Progenitor cell of endocrine pancreas (in vitro differentiated cells): ENCODE measurements around the gene ARL6IP6. TPM values are rescaled to one million over a fixed set of nuclear protein-coding genes. Genes with fewer than 3 reads are reported as not detected.

ENCODE experiments used
- DNase-seq: peaks from one replicate; pipeline ENCODE4 v3.0.0; 2021; ENCODE audit warnings: low spot score; ENCODE audit not compliant: unreplicated experiment
- H3K27ac Mint-ChIP-seq: 2 replicates; pipeline ENCODE4 v1.8.0; 2021; ENCODE audit warnings: mild to moderate bottlenecking, moderate library complexity, mixed read lengths
- H3K27me3 Mint-ChIP-seq: 2 replicates; pipeline ENCODE4 v1.8.0; 2021; ENCODE audit warnings: mixed read lengths
- H3K36me3 Mint-ChIP-seq: 2 replicates; pipeline ENCODE4 v1.8.0; 2022; ENCODE audit warnings: mixed read lengths; ENCODE audit not compliant: insufficient read depth
- H3K4me1 Mint-ChIP-seq: 2 replicates; pipeline ENCODE4 v1.8.0; 2021; ENCODE audit warnings: low read depth, mixed read lengths
- H3K4me3 Mint-ChIP-seq: 2 replicates; pipeline ENCODE4 v1.8.0; 2021; ENCODE audit warnings: low read depth, mild to moderate bottlenecking, moderate library complexity, mixed read lengths
- H3K9me3 Mint-ChIP-seq: 2 replicates; pipeline ENCODE4 v1.8.0; 2021; ENCODE audit warnings: low read depth, mixed read lengths
- CTCF ChIP-seq: fragments of 200-600 bp; sonication (generic); IDR thresholded peaks from one replicate; pipeline ENCODE4 v1.5.0; 2021; ENCODE audit warnings: antibody characterized with exemption, mild to moderate bottlenecking; ENCODE audit not compliant: unreplicated experiment
- total RNA-seq: library from RNA; stranded (reverse); gene quantifications from 2 replicates; pipeline ENCODE4 v1.2.1, GENCODE V29; 2021

Gene ARL6IP6
- total RNA-seq, 1 donor from 2014 or later = 34.6 TPM

GRCh38 chr2:152683400-152683799, 35.0 kb upstream of the ARL6IP6 start:
- Mint-ChIP-seq H3K27ac (no peak overlapping the region), H3K36me3 (peaks cover 28% of the 10 kb centered on the region)

GRCh38 chr2:152686321-152686720, 32.1 kb upstream of the ARL6IP6 start:
- Mint-ChIP-seq H3K27me3 (no peaks in the 10 kb centered on the region), H3K4me3 (no peak overlapping the region), H3K9me3 (no peaks in the 10 kb centered on the region), H3K4me1 (no peaks in the 10 kb centered on the region), H3K27ac (no peak overlapping the region), H3K36me3 (peaks cover 21% of the 10 kb centered on the region)
- TF ChIP-seq CTCF = no peak
- DNase-seq = no peak

More at GRCh38 chr2:152683400-152683799, 35.0 kb upstream of the ARL6IP6 start:
- Mint-ChIP-seq H3K4me3 (no peak overlapping the region), H3K9me3 (no peaks in the 10 kb centered on the region), H3K4me1 (no peaks in the 10 kb centered on the region), H3K27me3 (no peaks in the 10 kb centered on the region)
- no peak for DNase-seq
- TF ChIP-seq CTCF = no peak

- Mint-ChIP-seq H3K9me3 (no peaks in the 10 kb centered on the region), H3K4me3 (no peak overlapping the region), H3K27ac (no peak overlapping the region), H3K36me3 (peaks cover 4% of the 10 kb centered on the region), H3K4me1 (peaks cover 1% of the 10 kb centered on the region), H3K27me3 (no peaks in the 10 kb centered on the region)
- DNase-seq = no peak
- no peak for TF ChIP-seq CTCF
Measured at GRCh38 chr2:152693033-152693432, 25.4 kb upstream of the ARL6IP6 start.

- Mint-ChIP-seq H3K36me3 (peaks cover 4% of the 10 kb centered on the region), H3K4me1 (peaks cover 1% of the 10 kb centered on the region), H3K4me3 (no peak overlapping the region), H3K27me3 (no peaks in the 10 kb centered on the region), H3K27ac (no peak overlapping the region), H3K9me3 (no peaks in the 10 kb centered on the region)
- no peak for TF ChIP-seq CTCF
- no peak for DNase-seq
Measured at GRCh38 chr2:152694161-152694661, 24.2 kb upstream of the ARL6IP6 start.

- H3K27ac Mint-ChIP-seq = no peak overlapping the region
Measured at GRCh38 chr2:152695763-152696162, 22.7 kb upstream of the ARL6IP6 start.

More at GRCh38 chr2:152695763-152696162, 22.7 kb upstream of the ARL6IP6 start:
- H3K4me3 Mint-ChIP-seq = no peak overlapping the region
- DNase-seq = no peak
- H3K4me1 Mint-ChIP-seq = peaks cover 3% of the 10 kb centered on the region
- no peaks in the 10 kb centered on the region for H3K27me3 Mint-ChIP-seq
- H3K36me3 Mint-ChIP-seq = peaks cover 11% of the 10 kb centered on the region
- no peaks in the 10 kb centered on the region for H3K9me3 Mint-ChIP-seq
- no peak for TF ChIP-seq CTCF
